DND-41 (cell line): ENCODE results near the gene MAB21L1.

ENCODE experiments used
- CTCF ChIP-seq: IDR thresholded peaks from 2 replicates; pipeline ENCODE4 v1.5.1; 2012; ENCODE audit warnings: borderline replicate concordance, low read length, moderate library complexity, mild to moderate bottlenecking; ENCODE audit not compliant: poor library complexity, severe bottlenecking; ENCODE audit errors: extremely low read depth
- EZH2 ChIP-seq: IDR thresholded peaks from 3 replicates; pipeline ENCODE4 v1.6.1; 2012; ENCODE audit warnings: borderline replicate concordance, low read depth, mild to moderate bottlenecking, moderate library complexity, low read length, inconsistent platforms; ENCODE audit not compliant: severe bottlenecking

- no peak for TF ChIP-seq CTCF
- no peak for TF ChIP-seq EZH2
Measured at GRCh38 chr13:35499676-35500075, 23.2 kb upstream of the MAB21L1 start.
